Activated CD8-positive, alpha-beta memory T cell treated with anti-CD3 and anti-CD28 coated beads for 1 hour (primary cell): ENCODE data around the gene ATP6AP1.

Experiments
- DNase-seq, 2 donors: peaks; one replicate each; pipeline ENCODE4 v3.0.0-alpha.2; 2020; ENCODE audit warnings: low read depth in 1 of 2; ENCODE audit errors: extremely low read depth in 1 of 2

Gene ATP6AP1

DNA sequence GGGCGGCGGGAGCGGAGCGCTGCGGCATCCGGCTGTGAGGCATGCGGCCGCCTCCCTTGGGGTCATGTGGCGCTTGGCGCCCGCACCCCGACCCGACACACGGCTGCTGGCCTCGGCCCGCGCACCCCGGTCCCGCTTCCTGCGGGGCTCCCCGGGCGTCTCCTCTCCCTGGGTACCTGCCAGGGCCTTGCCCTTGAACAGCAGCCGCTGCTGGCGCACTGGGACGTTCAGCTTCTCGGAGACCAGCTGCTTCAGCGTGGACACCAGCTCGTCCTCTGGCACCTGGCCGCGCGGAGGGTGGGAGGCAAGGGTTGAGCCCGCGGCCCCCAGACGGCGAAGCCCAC, 57.5 kb downstream of the ATP6AP1 start:
- DNase-seq, result no peak
